ENCODE measurements around the gene CCDC30. TPM values are rescaled to one million over a fixed set of nuclear protein-coding genes. Genes with fewer than 3 reads are reported as not detected.
"Not testable (repeated sequence)": the region's sequence is repeated elsewhere in the genome, so short reads cannot be mapped to it uniquely, and the experiment has no call there.

The CCDC30 gene
- total and polyA plus RNA-seq, 7 experiments from 2014 or later = 0.26 to 5.3 (median 4.0) TPM

DNA sequence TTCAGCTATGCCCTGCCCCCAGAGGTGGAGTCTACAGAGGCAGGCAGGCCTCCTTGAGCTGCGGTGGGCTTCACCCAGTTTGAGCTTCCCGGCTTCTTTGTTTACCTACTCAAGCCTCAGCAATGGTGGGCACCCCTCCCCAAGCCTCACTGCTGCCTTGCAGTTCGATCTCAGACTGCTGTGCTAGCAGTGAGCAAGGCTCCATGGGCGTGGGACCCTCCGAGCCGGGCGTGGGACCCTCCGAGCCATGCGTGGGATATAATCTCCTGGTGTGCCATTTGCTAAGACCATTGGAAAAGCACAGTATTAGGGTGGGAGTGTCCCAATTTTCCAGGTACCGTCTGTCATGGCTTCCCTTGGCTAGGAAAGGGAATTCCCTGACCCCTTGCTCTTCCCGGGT is 38.9 kb downstream of the CCDC30 start:
- ATAC-seq; DNase-seq; H3K4me3 ChIP-seq (ENCODE audit: low read length); H3K4me1 Mint-ChIP-seq; H3K4me1 ChIP-seq (ENCODE audit: control insufficient read depth in 2 of 2, insufficient read depth in 2 of 2, low read length in 2 of 2); CTCF ChIA-PET; H3K4me3 Mint-ChIP-seq; H3K27ac ChIP-seq (ENCODE audit: low read depth, low read length); H3K27ac Mint-ChIP-seq; H3K27me3 ChIP-seq (ENCODE audit: control insufficient read depth in 2 of 2, insufficient read depth in 2 of 2, low read length in 2 of 2); H3K27me3 Mint-ChIP-seq; POLR2A ChIA-PET: not testable (repeated sequence)
- Mint-ChIP-seq H3K36me3 (peaks cover 3 to 59% (median 30%) of the 10 kb centered on the region in 5 donors), H3K9me3 (peaks cover 0 to 47% (median 27%) of the 10 kb centered on the region in 11 donors)
- Histone ChIP-seq H3K9me3 (ENCODE audit: control insufficient read depth in 2 of 3, low read length in 3 of 3) (peaks cover 0 to 22% (median 0%) of the 10 kb centered on the region in 3 experiments), H3K36me3 (ENCODE audit: control insufficient read depth in 2 of 3, insufficient read depth in 3 of 3, low read length in 3 of 3) (peaks cover 0 to 17% (median 0%) of the 10 kb centered on the region in 3 experiments)
- intact Hi-C loops (cut with micrococcal nuclease) = loop anchor here in 1 of 2 donors (10.0 kb wide), 1 partner anchor 257 kb away; no protein-coding TSS in a partner anchor

DNA sequence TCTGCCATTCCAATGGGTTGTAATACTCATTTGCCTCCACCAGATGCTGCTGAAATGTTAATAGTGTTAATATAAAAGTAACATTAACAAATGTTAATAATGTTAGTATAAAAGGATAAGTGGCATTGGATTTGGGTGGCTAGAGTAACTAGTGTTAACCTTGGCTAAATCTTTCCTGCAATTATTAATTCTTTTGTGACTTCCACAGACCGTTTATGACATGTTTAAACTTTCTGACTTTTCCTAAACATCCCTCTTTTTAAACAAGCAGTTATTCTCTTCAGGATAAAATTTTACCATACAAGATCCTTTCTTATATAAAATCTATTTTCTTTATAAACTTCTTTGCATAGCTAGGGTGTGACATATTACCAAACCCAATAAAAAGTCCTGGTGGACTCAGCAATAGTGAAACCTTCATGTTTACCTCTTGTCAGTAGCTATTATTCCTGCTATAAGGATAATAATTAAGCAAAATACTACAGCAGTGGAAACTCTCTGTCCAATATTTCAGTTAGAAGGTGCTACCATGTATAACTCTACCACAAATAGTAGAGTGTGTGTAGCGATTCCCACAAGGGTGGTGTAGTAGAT is 41.5 kb downstream of the CCDC30 start:
- DNase-seq = no peak
- ChIA-PET POLR2A (no interaction called here), CTCF (no interaction called here)
- Histone ChIP-seq H3K27ac (ENCODE audit: low read depth, low read length) (no peak overlapping the region), H3K4me1 (ENCODE audit: control insufficient read depth in 2 of 2, insufficient read depth in 2 of 2, low read length in 2 of 2) (no peaks in the 10 kb centered on the region), H3K4me3 (ENCODE audit: low read length) (no peak overlapping the region), H3K27me3 (ENCODE audit: control insufficient read depth in 2 of 2, insufficient read depth in 2 of 2, low read length in 2 of 2) (no peaks in the 10 kb centered on the region), H3K36me3 (ENCODE audit: control insufficient read depth in 2 of 3, insufficient read depth in 3 of 3, low read length in 3 of 3) (peaks cover 0 to 15% (median 0%) of the 10 kb centered on the region in 3 experiments), H3K9me3 (ENCODE audit: control insufficient read depth in 2 of 3, low read length in 3 of 3) (peaks cover 0 to 37% (median 0%) of the 10 kb centered on the region in 3 experiments)
- H3K36me3 Mint-ChIP-seq = peaks cover 3 to 62% (median 40%) of the 10 kb centered on the region in 5 donors
- ATAC-seq = no peak
- intact Hi-C loops (cut with micrococcal nuclease) = loop anchor here in 1 of 2 donors (10.0 kb wide), 1 partner anchor 260 kb away; no protein-coding TSS in a partner anchor
- H3K27ac Mint-ChIP-seq = no peak overlapping the region
- H3K27me3 Mint-ChIP-seq = no peaks in the 10 kb centered on the region
- H3K4me1 Mint-ChIP-seq = no peaks in the 10 kb centered on the region
- peaks cover 0 to 72% (median 45%) of the 10 kb centered on the region in 11 donors for H3K9me3 Mint-ChIP-seq
- H3K4me3 Mint-ChIP-seq = no peak overlapping the region

DNA sequence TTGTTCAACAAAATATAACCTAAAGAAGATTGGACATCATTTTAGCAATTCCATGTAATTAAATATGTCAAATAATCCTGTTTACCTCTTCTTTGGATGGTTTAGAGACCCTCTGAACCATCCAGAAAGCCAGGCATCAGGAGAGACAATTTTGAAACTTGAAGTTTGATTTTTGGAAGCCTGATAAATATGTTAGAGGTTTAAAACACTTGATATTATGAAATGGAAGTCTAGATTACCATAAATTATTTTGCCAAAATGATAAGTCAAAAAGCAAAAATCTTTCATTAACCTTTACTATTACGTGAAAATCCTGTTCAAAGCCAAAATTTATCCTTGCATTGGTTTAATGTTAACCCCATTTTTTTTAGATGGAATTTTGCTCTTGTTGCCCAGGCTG is 43.5 kb downstream of the CCDC30 start:
- Histone ChIP-seq H3K4me3 (ENCODE audit: low read length) (no peak overlapping the region), H3K27me3 (ENCODE audit: control insufficient read depth in 2 of 2, insufficient read depth in 2 of 2, low read length in 2 of 2) (no peaks in the 10 kb centered on the region), H3K4me1 (ENCODE audit: control insufficient read depth in 2 of 2, insufficient read depth in 2 of 2, low read length in 2 of 2) (no peaks in the 10 kb centered on the region), H3K36me3 (ENCODE audit: control insufficient read depth in 2 of 3, insufficient read depth in 3 of 3, low read length in 3 of 3) (peaks cover 0 to 15% (median 0%) of the 10 kb centered on the region in 3 experiments), H3K27ac (ENCODE audit: low read depth, low read length) (no peak overlapping the region), H3K9me3 (ENCODE audit: control insufficient read depth in 2 of 3, low read length in 3 of 3) (peaks cover 0 to 49% (median 7%) of the 10 kb centered on the region in 3 experiments)
- Mint-ChIP-seq H3K9me3 (peaks cover 4 to 91% (median 60%) of the 10 kb centered on the region in 11 donors), H3K27me3 (no peaks in the 10 kb centered on the region), H3K4me3 (no peak overlapping the region), H3K36me3 (peaks cover 6 to 64% (median 57%) of the 10 kb centered on the region in 5 donors), H3K4me1 (no peaks in the 10 kb centered on the region), H3K27ac (no peak overlapping the region)
- CTCF ChIA-PET = no interaction called here
- DNase-seq (no peak), ATAC-seq (no peak)
- POLR2A ChIA-PET = no interaction called here
- intact Hi-C loops (cut with micrococcal nuclease) = loop anchor here in 1 of 2 donors (10.0 kb wide), 1 partner anchor 262 kb away; no protein-coding TSS in a partner anchor

DNA sequence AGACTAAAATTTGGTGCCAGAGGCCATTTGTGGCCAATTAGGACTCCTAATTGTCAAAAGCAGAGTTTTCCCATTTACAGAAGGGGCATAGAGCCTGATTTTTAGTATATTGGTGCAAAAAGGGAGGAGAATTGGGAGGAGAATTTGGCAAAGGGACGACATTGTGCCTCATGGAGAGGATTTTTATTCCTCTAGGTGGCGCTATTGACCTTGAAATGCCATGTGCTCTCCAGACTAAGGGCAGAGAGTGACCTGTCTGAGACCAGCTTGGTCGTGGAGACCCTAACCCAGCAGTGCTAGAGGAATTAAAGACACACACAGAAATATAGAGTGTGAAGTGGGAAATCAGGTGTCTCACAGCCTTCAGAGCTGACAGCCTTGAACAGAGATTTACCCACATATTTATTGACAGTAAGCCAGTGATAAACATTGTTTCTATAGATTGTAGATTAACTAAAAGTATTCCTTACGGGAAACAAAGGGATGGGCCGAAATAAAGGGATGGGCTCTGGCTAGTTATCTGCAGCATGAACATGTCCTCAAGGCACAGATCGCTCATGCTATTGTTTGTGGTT is 48.6 kb downstream of the CCDC30 start:
- H3K27me3 ChIP-seq (ENCODE audit: control insufficient read depth in 2 of 2, insufficient read depth in 2 of 2, low read length in 2 of 2); H3K27me3 Mint-ChIP-seq; ATAC-seq; H3K27ac Mint-ChIP-seq; POLR2A ChIA-PET; CTCF ChIA-PET; H3K4me3 Mint-ChIP-seq; H3K4me3 ChIP-seq (ENCODE audit: low read length); H3K36me3 ChIP-seq (ENCODE audit: control insufficient read depth in 2 of 3, insufficient read depth in 3 of 3, low read length in 3 of 3); intact Hi-C loops (cut with micrococcal nuclease); H3K4me1 Mint-ChIP-seq; DNase-seq; H3K4me1 ChIP-seq (ENCODE audit: control insufficient read depth in 2 of 2, insufficient read depth in 2 of 2, low read length in 2 of 2); H3K27ac ChIP-seq (ENCODE audit: low read depth, low read length): not testable (repeated sequence)
- Mint-ChIP-seq H3K36me3 (peaks cover 6 to 68% (median 61%) of the 10 kb centered on the region in 5 donors), H3K9me3 (peaks cover 12 to 91% (median 44%) of the 10 kb centered on the region in 11 donors)
- H3K9me3 ChIP-seq (ENCODE audit: control insufficient read depth in 2 of 3, low read length in 3 of 3) = peaks cover 0 to 48% (median 7%) of the 10 kb centered on the region in 3 experiments

DNA sequence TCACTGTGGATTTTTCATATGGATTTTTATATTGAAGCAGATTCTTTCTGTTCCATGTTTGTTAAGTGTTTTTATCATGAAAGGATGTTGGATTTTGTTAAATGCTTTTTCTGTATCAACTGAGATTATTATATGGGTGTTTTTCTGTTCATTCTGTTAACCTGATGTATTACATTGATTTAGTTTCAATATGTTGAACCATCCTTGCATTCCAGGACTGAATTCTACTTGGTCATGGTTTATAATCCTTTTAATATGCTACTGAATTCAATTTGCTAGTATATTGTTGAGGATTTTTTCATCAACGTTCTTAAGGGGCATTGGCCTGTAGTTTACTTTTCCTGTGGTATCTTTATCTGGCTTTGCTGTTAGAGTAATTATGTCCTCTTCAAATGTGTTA is 55.8 kb downstream of the CCDC30 start:
- Histone ChIP-seq H3K36me3 (ENCODE audit: control insufficient read depth in 2 of 3, insufficient read depth in 3 of 3, low read length in 3 of 3) (no peaks in the 10 kb centered on the region), H3K27ac (ENCODE audit: low read depth, low read length) (no peak overlapping the region), H3K9me3 (ENCODE audit: control insufficient read depth in 2 of 3, low read length in 3 of 3) (peaks cover 0 to 22% (median 0%) of the 10 kb centered on the region in 3 experiments), H3K27me3 (ENCODE audit: control insufficient read depth in 2 of 2, insufficient read depth in 2 of 2, low read length in 2 of 2) (no peaks in the 10 kb centered on the region), H3K4me3 (ENCODE audit: low read length) (no peak overlapping the region), H3K4me1 (ENCODE audit: control insufficient read depth in 2 of 2, insufficient read depth in 2 of 2, low read length in 2 of 2) (no peaks in the 10 kb centered on the region)
- H3K36me3 Mint-ChIP-seq = peaks cover 12 to 51% (median 43%) of the 10 kb centered on the region in 5 donors
- H3K4me1 Mint-ChIP-seq = peaks cover 0 to 1% (median 0%) of the 10 kb centered on the region in 7 donors
- ChIA-PET CTCF (no interaction called here), POLR2A (no interaction called here)
- DNase-seq = peak in 1 of 9 donors; percentile 1
- peaks cover 0 to 7% (median 0%) of the 10 kb centered on the region in 5 donors for H3K27me3 Mint-ChIP-seq
- H3K27ac Mint-ChIP-seq = no peak overlapping the region
- peaks cover 9 to 86% (median 37%) of the 10 kb centered on the region in 11 donors for H3K9me3 Mint-ChIP-seq
- intact Hi-C loops (cut with micrococcal nuclease) = no loop called here
- H3K4me3 Mint-ChIP-seq = no peak overlapping the region
- no peak for ATAC-seq

DNA sequence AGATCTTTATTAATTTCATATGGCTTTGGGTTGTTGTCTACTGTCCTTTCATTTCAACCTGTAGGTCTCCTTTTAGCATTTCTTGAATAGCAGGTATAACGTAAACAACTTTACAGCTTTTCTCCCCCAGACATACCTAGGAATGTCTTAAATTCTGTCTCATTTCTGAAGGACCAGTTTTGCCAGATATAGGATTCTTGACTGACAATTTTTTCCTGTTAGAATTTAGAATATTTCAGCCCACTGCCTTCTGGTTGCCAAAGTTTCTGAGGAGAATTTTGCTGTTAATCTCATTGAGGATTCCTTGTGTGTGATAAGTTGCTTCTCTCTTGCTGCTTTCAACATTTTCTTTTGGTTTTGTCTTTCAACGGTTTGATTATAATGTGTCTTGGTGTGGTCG is 60.1 kb downstream of the CCDC30 start:
- ATAC-seq = no peak
- Histone ChIP-seq H3K4me1 (ENCODE audit: control insufficient read depth in 2 of 2, insufficient read depth in 2 of 2, low read length in 2 of 2) (no peaks in the 10 kb centered on the region), H3K27me3 (ENCODE audit: control insufficient read depth in 2 of 2, insufficient read depth in 2 of 2, low read length in 2 of 2) (no peaks in the 10 kb centered on the region), H3K36me3 (ENCODE audit: control insufficient read depth in 2 of 3, insufficient read depth in 3 of 3, low read length in 3 of 3) (no peaks in the 10 kb centered on the region), H3K4me3 (ENCODE audit: low read length) (no peak overlapping the region), H3K27ac (ENCODE audit: low read depth, low read length) (no peak overlapping the region), H3K9me3 (ENCODE audit: control insufficient read depth in 2 of 3, low read length in 3 of 3) (peaks cover 0 to 19% (median 0%) of the 10 kb centered on the region in 3 experiments)
- H3K4me1 Mint-ChIP-seq = peaks cover 0 to 9% (median under 1%) of the 10 kb centered on the region in 7 donors
- no peak for DNase-seq
- no peak overlapping the region for H3K27ac Mint-ChIP-seq
- intact Hi-C loops (cut with micrococcal nuclease) = no loop called here
- no peak overlapping the region for H3K4me3 Mint-ChIP-seq
- POLR2A ChIA-PET = no interaction called here
- peaks cover 14 to 39% (median 34%) of the 10 kb centered on the region in 5 donors for H3K36me3 Mint-ChIP-seq
- CTCF ChIA-PET = interaction anchor here (0.7 kb wide), 1 partner anchor 216 kb away, joined by 3 read pairs; no protein-coding TSS in a partner anchor
- peaks cover 0 to 18% (median 0%) of the 10 kb centered on the region in 5 donors for H3K27me3 Mint-ChIP-seq
- peaks cover 7 to 64% (median 29%) of the 10 kb centered on the region in 11 donors for H3K9me3 Mint-ChIP-seq

All from naive thymus-derived CD4-positive, alpha-beta T cell (primary cell).